GM18499 (cell line): ENCODE data around the gene MFSD2A.
"Not testable (repeated sequence)": the region's sequence is repeated elsewhere in the genome, so short reads cannot be mapped to it uniquely, and the experiment has no call there.

Experiments used
- ATAC-seq: cut with Tn5 transposase; IDR thresholded peaks from one replicate; pipeline ENCODE4 v1.9.1; 2021; ENCODE audit warnings: moderate number of reproducible peaks; ENCODE audit not compliant: insufficient read depth, unreplicated experiment

MFSD2A gene

DNA sequence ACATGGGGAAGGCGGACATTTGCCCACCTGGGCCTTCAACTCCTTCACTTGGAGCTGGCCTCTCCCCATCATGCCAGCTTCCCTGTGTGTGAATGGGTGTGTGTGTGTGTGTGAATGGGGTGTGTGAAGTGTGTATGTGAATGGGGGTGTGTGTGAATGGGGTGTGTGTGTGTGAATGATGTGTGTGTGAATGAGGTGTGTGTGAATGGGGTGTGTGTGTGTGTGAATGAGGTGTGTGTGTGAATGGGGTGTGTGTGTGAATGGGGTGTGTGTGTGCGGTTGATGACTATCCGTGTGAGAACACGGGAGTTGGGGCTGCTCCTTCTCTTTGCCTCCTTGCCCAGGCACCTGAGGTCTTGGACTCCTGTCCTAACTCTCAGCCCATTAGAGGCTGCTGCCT lies 9.6 kb downstream of the MFSD2A start:
- no peak for ATAC-seq

DNA sequence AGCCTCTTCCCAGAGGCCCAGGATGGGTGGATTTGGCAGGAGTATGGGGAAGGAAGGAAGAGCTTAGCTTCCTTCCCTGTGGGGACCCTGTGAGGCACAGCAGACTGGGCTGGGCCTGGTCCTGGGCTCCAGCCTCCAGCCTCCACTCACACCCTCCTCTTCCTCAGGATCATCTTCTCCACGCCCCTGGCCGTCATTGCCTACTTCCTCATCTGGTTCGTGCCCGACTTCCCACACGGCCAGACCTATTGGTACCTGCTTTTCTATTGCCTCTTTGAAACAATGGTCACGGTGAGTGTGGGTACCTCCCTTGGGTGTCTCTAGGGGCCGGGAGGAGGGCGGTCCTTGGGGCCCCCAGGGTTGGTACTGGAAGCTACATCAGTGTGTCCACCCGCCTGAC lies 10.1 kb downstream of the MFSD2A start:
- no peak for ATAC-seq

DNA sequence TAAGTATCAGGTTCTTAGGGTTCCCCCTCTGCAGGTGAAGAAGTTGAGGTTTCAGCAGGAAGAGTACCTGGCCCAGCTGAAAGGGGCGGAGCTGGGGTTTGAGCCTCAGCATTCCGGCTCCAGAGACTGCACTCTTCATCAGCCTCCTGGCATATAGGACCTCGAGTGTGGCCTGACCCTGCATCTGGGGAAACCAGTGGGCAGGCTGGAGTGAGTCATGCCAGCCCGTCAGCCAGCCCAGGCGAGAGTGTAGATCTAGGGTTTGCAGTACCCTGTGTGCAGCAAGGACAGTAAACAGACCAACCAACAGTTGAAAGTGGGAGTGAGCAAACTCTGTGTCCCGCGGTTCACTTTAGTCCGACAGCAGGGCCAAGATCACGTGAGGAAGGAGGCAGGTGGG lies 14.1 kb downstream of the MFSD2A start:
- no peak for ATAC-seq

DNA sequence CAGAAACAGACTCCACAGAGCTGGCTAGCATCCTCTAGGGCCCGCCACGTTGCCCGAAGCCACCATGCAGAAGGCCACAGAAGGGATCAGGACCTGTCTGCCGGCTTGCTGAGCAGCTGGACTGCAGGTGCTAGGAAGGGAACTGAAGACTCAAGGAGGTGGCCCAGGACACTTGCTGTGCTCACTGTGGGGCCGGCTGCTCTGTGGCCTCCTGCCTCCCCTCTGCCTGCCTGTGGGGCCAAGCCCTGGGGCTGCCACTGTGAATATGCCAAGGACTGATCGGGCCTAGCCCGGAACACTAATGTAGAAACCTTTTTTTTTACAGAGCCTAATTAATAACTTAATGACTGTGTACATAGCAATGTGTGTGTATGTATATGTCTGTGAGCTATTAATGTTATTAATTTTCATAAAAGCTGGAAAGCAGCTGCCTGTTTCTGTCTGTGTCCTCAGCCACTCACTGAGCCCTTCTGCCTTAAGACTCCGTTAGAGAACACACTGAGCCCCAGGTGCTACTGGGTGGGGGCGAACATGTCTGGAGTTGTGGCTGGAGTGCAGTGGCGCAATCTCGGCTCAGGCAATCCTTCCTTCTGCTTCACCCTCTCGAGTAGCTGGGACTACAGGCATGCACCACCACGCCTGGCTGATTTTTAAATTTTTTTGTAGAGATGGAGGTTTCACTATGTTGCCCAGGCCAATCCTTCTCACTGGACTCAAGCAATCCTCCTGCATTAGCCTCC lies 14.8 kb downstream of the MFSD2A start:
- no peak for ATAC-seq

DNA sequence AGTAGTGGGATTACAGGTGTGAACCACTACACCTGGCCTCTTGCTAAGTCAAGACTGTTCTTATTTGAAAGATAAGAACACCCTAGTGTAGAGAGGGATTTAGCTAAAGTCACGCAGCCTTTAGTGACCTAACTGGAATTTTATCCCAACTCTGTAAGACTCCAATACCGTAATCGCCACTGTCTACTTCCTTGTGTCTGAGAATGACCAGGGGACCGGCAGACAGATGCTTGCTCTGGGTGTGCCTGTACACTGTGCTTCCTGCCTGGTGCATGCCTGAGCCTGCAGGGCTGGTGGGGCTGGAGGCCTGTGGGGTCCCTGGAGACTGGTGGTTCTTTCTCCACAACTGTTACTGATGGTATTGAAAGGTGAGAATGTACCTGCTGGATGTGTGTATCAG lies 15.3 kb downstream of the MFSD2A start:
- no peak for ATAC-seq

DNA sequence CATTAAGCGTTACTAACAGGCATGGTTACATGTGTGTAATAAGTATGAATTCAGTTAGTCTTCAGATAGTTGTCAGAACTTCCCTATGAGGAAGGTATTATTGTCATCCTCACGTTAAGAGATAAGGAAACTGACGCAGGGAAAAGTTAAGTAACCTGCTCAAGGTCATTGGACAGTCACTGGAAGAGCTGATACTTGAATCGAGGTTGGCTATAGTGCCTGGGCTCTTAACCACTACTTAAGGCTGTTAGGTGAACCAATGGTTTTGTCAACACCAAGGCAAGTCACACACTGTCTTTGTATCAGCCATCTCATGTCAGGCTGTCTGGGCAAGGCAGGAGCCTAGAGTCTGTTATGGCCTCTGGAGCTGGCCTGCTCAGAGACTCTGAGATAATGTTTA lies 16.2 kb downstream of the MFSD2A start:
- ATAC-seq, result no peak

DNA sequence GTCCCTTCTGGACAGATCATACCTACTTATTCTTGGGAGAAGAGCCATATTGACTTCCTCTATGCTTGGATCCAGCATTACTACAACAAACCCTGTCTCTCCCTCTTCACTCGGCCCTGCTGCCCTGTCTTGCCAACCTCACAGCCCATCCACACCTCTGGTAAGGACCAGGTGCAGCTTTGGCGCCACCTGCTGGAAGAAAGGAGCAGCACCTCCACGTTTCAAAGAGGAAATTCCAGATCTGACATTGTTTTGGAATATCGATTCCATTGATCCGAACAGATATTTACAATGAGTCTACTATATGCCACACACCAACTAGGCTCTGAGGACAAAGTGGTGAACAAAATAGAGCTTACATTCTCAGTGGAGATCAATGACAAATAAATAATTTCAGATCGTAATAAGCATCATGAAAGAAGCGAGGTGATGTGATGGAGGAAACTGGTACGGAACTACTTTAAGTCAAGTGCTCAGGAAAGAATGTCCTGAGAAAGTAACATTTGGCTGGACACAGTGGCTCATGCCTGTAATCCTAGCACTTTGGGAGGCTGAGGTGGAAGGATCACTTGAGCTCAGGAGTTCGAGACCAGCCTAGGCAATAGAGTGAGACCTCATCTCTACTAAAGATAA lies 18.7 kb downstream of the MFSD2A start:
- no peak for ATAC-seq

DNA sequence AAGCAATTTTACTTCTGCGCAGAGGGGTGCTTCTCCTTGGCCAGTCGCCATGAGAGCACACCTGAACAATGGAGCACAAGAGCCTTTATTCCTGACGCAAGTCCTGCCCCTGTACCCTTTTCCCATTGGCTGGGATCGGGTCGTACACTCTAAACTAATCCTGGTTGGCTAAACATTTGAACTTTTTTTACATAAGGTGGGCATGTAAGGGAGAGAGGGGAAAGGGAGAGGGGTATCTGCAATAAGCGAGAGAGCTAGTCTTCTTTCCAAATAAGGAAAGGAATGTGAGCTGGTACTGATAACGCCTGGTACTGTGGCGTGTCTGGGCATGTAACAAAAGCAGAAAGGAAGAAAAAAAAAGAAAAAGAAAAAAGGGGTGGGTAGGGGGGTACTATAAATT lies 21.8 kb downstream of the MFSD2A start:
- no peak for ATAC-seq

DNA sequence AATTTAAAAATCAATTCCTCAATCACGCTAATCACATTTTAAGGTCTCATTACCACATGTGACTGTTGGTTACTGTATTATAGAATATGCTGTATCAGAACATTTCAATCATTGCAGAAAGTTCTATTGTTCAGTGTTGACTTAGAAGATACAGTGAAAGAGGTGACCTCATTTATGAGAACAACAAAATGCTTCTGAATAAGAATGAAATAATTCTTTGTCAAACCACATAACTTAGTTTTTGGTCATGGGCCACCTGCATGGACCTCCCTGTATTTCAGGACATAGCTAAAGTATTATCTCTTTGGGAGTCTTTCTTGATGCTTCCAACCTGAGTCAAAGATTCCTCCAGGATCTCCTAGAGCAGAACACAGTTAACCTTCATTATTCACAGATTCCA lies 22.3 kb downstream of the MFSD2A start:
- ATAC-seq, result no peak

DNA sequence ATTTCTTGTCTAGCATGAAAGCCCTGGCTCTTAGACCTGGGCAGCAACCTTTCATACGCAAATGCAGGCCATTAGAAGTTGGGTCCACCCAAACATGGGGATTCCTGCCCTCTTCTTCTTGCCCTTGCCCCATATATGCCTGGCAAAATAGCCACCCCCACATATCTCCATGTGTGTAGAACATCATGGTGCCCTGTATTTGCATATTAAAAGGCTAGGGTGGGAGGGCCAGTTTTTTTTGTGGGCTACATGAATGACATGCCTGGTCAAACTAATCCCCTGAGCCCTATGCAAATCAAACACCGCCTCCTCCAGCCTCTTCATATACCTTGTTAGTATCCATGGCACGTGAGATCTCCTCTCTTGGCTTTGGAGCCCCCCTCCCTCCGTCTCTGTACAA lies 24.7 kb downstream of the MFSD2A start:
- ATAC-seq, result no peak

DNA sequence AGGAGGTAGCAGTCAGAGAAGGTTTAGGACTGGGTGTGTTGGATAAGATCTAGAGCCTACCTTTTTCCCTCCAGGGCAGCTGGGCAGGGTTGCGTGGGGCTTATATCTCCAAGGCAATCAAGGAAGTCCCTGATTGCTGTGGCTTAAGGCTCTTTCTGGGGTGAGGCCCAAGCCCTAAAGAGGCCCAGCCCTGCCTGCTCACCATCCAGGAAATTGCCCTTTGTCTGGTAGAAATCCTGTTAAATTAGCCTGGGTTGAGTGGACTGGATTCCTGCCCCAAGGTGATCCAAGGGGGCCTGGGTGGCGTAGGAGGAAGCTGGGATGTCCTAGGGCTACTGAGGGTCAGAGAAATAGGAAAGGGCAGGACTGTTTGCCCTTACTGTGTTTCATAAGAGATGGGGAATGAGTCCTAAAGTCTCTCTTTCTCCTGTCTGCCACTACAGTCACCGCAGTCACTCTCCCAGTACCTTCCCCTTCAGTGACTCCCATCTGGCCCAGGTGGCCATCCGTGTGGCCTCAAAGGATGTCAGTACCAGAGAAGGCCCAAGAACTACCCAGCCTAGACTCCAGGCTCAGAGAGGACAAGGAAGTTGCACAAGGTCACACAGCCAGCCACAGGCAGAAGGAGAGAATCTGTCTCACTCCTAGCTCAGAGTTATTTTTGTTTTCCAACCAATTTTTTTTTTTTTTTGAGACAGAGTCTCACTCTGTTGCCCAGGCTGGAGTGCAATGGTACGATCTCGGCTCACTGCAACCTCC lies 25.8 kb downstream of the MFSD2A start:
- ATAC-seq, result no peak

DNA sequence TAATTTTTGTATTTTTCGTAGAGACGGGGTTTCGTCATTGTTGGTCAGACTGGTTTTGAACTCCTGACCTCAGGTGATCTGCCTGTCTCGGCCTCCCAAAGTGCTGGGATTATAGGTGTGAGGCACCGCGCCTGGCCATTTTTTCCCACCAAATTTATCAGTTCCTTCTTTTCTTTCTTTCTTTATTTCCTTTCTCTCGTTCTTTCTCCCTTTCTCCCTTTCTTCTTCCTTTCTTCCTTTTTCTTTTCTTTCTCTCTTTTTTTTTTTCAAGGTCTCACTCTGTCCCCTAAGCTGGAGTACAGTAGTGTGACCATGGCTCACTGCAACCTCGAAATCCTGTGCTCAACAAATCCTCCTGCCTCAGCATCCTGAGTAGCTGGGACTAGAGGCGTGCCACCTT lies 26.4 kb downstream of the MFSD2A start:
- no peak for ATAC-seq

DNA sequence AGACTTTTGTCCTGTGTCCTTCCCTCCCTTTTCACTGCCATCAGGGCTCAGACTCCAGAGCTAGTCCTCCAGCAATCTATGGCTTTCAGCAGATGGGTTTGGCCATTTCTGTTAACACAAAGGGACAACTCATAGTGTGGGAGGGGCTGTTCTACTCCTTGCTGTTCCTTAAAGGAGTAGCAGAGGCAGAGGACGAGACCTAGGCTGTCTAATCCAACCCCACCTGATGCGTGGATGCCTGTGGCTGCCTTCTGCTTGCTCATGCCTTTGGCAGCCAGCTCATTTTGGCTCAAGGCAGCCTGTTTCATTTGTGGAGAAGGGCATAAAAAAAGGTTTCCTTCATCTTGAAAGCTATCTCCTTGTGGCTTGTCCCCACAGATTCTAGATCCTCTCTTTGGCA lies 27.0 kb downstream of the MFSD2A start:
- ATAC-seq, result no peak

DNA sequence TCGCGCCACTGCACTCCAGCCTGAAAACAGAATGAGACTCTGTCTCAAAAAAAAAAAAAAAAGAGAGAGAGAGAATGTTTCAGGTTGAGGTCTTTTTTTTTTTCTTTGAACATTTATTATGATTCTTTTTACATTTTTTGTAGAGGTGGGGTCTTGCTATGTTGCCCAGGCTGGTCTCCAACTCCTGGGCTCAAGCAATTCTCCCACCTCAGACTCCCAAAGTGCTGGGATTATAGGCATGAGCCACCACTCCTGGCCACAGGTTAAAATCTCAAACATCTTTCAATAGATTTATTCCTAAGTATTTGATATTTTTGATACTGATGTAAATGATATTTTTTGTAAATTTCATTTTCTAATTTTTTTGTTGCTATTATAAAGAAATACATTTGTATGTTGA lies 29.5 kb downstream of the MFSD2A start:
- ATAC-seq, result not testable (repeated sequence)

DNA sequence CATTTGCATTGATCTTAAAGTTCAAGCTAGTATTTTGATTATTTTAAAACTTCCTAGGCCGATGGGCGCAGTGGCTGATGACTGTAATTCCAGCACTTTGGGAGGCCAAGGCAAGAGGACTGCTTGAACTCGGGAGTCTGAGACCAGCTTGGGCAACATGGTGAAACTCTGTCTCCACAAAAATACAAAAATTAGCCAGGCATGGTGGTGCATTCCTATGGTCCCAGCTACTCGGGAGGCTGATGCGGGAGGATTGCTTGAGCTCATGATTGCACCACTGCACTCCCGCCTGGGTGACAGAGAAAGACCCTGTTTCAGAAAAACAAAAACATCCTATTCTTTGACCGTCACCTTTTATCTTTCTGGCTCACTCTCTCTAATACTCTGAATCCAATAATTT lies 30.0 kb downstream of the MFSD2A start:
- no peak for ATAC-seq

DNA sequence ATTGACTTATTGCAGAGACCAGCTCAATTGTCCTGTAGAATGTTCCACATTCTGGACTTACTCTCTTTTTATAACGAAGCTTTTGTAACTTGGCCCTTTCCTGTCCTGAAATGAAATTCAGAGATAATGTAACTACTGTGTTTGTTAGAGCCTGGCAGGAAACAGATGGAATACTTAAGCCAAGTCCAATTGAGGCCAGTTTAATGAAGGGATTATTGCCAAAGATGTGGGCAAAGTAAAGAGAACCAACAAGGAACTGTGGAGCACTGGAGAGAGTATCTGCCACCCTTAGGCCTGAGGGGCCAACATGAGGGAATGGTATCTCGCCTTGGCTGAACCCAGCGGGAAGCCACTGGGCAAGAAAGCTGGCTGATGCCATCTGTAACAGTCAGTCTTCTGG lies 32.9 kb downstream of the MFSD2A start:
- ATAC-seq, result no peak

DNA sequence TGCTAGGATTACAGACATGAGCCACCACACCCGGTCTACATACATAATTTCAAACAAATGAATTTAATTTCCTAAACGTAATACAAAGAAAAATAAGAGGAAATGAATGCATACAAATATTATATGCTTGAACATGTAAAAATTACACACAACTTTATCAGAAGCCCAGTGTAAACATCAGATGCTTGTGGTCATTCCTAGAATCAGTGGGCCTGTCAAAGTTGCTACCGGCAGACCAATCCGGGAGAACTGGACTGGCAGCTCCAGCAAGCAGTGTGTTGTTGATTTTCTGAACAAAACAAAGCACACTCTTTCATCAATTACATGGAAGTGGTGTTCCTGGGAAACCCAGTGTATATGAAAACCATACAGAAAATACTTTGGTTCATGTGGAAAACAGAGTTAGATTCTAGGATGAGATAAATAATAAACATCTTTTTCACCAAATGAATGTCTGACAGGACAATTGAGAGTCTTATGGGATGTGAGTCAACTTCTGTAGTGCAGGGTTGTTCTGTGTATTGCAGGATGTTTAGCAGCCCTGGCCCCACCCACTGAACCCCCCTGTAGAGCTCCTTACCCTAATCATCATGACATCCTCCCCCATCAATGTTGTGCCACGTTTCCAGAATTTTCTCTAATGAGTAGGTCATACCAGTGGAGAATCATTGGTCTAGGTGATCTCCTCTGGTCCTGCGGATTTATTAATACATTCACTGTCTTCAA lies 33.8 kb downstream of the MFSD2A start:
- no peak for ATAC-seq

DNA sequence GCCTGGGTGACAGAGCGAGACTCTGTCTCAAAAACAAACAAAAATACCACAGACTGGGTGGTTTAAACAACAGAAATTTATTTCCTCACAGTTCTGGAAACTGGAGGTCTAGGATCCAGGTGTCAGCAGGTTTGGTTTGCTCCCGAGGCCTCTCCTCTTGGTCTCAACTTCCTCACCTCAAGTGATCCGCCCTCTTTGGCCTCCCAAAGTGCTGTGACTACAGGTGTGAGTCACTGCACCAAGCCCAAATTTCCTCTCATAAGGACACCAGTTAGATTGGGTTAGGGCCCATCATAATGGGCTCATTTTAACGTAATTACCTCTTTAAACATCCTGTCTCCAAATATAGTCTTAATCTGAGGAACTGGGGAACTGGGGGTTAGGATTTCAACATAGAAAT lies 35.5 kb downstream of the MFSD2A start:
- no peak for ATAC-seq

DNA sequence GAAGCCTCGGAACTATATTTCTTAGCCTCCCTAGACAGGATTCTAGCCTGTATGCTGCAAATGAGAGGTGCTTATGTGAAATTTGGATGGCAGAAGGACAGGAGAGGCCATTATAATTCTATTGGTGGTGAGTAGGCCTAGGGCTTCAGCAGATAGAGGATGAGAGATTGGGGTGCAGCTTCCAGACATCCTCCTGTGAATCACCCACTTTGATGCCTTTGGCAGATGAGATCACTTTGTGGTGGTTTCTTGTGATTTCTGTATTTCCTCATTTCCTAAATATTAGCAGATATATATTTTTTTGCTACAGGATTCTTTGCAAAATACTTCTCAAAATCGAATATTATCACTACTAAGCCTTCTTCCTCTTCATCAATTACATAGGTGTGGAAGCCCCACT lies 37.3 kb downstream of the MFSD2A start:
- ATAC-seq, result no peak

DNA sequence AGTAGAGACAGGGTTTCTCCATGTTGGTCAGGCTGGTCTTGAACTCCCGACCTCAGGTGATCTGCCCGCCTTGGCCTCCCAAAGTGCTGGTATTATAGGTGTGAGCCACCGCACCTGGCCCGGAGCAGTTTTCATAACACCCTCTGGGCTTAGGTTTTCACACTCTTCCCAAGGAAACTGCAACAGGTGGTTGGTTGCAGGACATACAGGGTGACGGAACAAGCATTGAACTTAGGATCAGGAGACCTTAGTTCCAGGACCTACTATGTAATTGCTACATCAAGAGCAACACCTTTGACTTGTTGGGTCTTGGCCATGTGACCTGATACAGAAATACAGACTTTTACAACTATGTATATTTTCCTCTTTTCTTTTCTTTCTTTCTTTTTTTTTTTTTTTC lies 37.9 kb downstream of the MFSD2A start:
- ATAC-seq, result no peak

DNA sequence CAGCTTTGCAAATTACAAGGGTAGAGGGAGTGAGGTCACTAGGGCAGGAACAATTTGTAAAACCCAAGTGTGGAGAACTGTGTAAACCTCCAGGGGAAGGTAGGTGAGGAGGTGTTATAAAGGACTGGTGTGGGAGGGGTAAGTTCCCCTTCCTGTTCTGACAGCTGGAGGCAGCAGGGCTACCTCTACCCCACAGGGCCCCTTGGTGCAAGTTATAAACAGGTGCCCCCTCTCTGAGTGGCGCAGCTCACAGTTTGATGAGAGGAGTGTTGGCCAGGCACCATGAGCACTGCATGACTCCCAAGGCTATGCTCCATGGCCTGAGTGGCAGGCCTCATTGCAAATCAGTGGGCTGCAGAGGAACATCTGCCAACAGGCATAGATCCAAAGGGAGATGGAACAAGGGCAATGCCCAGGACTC lies 41.0 kb downstream of the MFSD2A start:
- ATAC-seq, result no peak
